HepG2 (cell line): ENCODE measurements around the gene LUC7L. TPM values are rescaled to one million over a fixed set of nuclear protein-coding genes. Genes with fewer than 3 reads are reported as not detected.

ENCODE experiments used
- ARID4A ChIP-seq: sonication (generic); formaldehyde crosslinking; IDR thresholded peaks from 2 replicates; pipeline ENCODE4 v1.5.0; 2020; ENCODE audit warnings: mild to moderate bottlenecking, missing genetic modification reagents, borderline replicate concordance
- ETV5 ChIP-seq: IDR thresholded peaks from 2 replicates; pipeline ENCODE4 v1.6.1; 2018; ENCODE audit warnings: missing biosample characterization, missing genetic modification reagents, inconsistent platforms, borderline replicate concordance
- HNRNPL ChIP-seq: fragments of 200-400 bp; formaldehyde crosslinking; IDR thresholded peaks from 2 replicates; pipeline ENCODE4 v1.6.1; 2017; ENCODE audit warnings: mild to moderate bottlenecking, low read depth, low read length
- ZBTB7B ChIP-seq: sonication (generic); formaldehyde crosslinking; IDR thresholded peaks from 2 replicates; pipeline ENCODE4 v1.4.0; 2020; ENCODE audit warnings: missing genetic modification reagents
- ZEB1 ChIP-seq: IDR thresholded peaks from 2 replicates; pipeline ENCODE4 v1.6.1; 2012; ENCODE audit warnings: mild to moderate bottlenecking, low read depth, inconsistent platforms; ENCODE audit not compliant: insufficient replicate concordance
- ZNF549 ChIP-seq: sonication (generic); formaldehyde crosslinking; IDR thresholded peaks from 2 replicates; pipeline ENCODE4 v1.5.0; 2020; ENCODE audit warnings: missing genetic modification reagents
- ZNF557 ChIP-seq: sonication (generic); formaldehyde crosslinking; IDR thresholded peaks from 2 replicates; pipeline ENCODE4 v1.4.0; 2020; ENCODE audit warnings: missing genetic modification reagents
- polyA plus RNA-seq, 8 experiments: library from polyadenylated mRNA; depleted of rRNA in 3 of 8; stranded (reverse) in 7 of 8; unstranded in 1 of 8; fragments of >200 nt; fragmentation: Illumina TruSeq in 4 of 8; extraction: Trizol in 4 of 8; gene quantifications; 2 replicates each; pipeline versions ENCODE4 v1.2.1 to v1.2.3, GENCODE V29; 2011 to 2016; ENCODE audit warnings: low read depth in 4 of 8, missing spikeins in 1 of 8, mixed read lengths in 1 of 8; ENCODE audit not compliant: insufficient read depth in 1 of 8
- total RNA-seq, 5 experiments: library from RNA; depleted of rRNA; stranded (reverse); fragments of >200 nt; fragmentation: Illumina TruSeq; extraction: Trizol; gene quantifications; 2 replicates each; pipeline ENCODE4 v1.2.3, GENCODE V29; 2016; ENCODE audit warnings: low read depth in 1 of 5
- TF ChIP-seq, protein P1 (sequence below): sonication (generic); formaldehyde crosslinking; IDR thresholded peaks from 2 replicates; pipeline ENCODE4 v1.9.0; 2022; ENCODE audit warnings: missing genetic modification reagents, mild to moderate bottlenecking, borderline replicate concordance
- TF ChIP-seq, protein P2 (sequence below), 2 experiments: fragments of 450-650 bp in 1 of 2; sonication (generic) in 1 of 2; formaldehyde crosslinking in 1 of 2; IDR thresholded peaks; 2 replicates each; pipeline versions ENCODE4 v1.6.1 to v1.8.0; 2016 to 2022; ENCODE audit warnings: antibody characterized with exemption in 1 of 2, mild to moderate bottlenecking in 1 of 2, missing genetic modification reagents in 1 of 2
- TF ChIP-seq, protein P3 (sequence below): fragments of 450-650 bp; IDR thresholded peaks from 2 replicates; pipeline ENCODE4 v1.6.1; 2017

Gene LUC7L
- total and polyA plus RNA-seq, 2 of the 13 experiments (the other 11 are each of a cell fraction or from before 2014, with no cell fraction given), result 48.7 to 56.9 TPM

DNA sequence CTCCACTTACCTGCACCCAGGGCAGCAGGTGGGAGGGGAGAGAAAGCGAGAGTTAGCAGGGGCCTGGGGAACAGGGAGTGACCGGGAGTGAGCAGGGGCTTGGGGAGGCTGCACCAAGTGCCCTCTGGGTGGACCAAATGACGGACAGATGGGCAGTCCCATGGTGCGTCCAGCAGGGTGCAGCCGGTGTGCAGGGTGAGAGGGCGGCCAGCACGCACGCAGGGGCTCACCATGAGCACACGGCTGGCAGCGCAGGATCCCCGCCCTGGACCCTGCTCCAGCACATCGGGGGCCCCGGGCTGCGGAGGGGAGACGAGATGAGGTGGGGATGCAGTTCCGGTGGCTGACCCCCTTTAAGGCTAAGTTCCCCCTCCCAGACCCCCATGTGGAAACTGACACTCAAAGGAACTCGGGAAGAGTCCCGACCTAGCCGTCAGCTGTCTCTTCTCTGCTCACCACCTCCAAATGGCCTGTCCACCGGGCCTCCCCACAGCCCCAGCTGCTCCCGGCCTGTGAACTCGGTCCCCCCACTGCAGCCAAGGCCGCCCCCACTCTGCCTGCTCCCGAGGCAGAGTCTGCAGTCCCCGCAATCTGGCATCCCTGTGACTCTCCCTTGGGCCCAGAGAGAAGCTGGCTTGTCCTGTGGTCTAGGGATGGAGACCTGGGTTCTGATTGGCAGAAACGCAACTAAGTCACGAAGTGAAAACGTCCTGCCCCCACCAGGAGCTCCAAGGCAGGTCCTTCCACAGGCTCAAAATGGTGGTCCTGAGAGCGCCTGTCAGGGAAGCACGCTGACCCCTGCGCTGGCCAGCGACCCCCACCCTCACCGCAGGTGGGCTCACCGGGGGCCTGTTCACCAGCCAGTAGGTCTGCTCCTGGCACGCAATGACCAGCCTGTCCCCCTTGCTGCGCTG is 43.6 kb upstream of the LUC7L start (continued):
- peak; percentile 35; the same call in 1 of the 2 replicates for TF ChIP-seq ARID4A (CRISPR knock-in tag)
- no peak for TF ChIP-seq ZEB1
- TF ChIP-seq HNRNPL, result 0 out of 2 replicates have a peak, but pooled peaks have one; percentile 57
- TF ChIP-seq, protein P1, sequence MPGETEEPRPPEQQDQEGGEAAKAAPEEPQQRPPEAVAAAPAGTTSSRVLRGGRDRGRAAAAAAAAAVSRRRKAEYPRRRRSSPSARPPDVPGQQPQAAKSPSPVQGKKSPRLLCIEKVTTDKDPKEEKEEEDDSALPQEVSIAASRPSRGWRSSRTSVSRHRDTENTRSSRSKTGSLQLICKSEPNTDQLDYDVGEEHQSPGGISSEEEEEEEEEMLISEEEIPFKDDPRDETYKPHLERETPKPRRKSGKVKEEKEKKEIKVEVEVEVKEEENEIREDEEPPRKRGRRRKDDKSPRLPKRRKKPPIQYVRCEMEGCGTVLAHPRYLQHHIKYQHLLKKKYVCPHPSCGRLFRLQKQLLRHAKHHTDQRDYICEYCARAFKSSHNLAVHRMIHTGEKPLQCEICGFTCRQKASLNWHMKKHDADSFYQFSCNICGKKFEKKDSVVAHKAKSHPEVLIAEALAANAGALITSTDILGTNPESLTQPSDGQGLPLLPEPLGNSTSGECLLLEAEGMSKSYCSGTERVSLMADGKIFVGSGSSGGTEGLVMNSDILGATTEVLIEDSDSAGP (CRISPR knock-in tag), result peak; percentile 49; the same call in 1 of the 2 replicates
- TF ChIP-seq ZNF549, result no peak
- TF ChIP-seq, protein P2, sequence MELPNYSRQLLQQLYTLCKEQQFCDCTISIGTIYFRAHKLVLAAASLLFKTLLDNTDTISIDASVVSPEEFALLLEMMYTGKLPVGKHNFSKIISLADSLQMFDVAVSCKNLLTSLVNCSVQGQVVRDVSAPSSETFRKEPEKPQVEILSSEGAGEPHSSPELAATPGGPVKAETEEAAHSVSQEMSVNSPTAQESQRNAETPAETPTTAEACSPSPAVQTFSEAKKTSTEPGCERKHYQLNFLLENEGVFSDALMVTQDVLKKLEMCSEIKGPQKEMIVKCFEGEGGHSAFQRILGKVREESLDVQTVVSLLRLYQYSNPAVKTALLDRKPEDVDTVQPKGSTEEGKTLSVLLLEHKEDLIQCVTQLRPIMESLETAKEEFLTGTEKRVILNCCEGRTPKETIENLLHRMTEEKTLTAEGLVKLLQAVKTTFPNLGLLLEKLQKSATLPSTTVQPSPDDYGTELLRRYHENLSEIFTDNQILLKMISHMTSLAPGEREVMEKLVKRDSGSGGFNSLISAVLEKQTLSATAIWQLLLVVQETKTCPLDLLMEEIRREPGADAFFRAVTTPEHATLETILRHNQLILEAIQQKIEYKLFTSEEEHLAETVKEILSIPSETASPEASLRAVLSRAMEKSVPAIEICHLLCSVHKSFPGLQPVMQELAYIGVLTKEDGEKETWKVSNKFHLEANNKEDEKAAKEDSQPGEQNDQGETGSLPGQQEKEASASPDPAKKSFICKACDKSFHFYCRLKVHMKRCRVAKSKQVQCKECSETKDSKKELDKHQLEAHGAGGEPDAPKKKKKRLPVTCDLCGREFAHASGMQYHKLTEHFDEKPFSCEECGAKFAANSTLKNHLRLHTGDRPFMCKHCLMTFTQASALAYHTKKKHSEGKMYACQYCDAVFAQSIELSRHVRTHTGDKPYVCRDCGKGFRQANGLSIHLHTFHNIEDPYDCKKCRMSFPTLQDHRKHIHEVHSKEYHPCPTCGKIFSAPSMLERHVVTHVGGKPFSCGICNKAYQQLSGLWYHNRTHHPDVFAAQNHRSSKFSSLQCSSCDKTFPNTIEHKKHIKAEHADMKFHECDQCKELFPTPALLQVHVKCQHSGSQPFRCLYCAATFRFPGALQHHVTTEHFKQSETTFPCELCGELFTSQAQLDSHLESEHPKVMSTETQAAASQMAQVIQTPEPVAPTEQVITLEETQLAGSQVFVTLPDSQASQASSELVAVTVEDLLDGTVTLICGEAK (IDR thresholded peaks at IDR 0.05), result no peak
- TF ChIP-seq, protein P2 (CRISPR knock-in tag; IDR thresholded peaks at IDR 0.05), result 0 out of 2 replicates have a peak, but pooled peaks have one; percentile 31
- TF ChIP-seq, protein P3, sequence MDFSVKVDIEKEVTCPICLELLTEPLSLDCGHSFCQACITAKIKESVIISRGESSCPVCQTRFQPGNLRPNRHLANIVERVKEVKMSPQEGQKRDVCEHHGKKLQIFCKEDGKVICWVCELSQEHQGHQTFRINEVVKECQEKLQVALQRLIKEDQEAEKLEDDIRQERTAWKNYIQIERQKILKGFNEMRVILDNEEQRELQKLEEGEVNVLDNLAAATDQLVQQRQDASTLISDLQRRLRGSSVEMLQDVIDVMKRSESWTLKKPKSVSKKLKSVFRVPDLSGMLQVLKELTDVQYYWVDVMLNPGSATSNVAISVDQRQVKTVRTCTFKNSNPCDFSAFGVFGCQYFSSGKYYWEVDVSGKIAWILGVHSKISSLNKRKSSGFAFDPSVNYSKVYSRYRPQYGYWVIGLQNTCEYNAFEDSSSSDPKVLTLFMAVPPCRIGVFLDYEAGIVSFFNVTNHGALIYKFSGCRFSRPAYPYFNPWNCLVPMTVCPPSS, result no peak
- TF ChIP-seq ETV5 (CRISPR knock-in tag), result no peak
- no peak for TF ChIP-seq ZNF557 (CRISPR knock-in tag)
- TF ChIP-seq ZBTB7B, result no peak
